Stimulated activated CD8-positive, alpha-beta memory T cell treated with anti-CD3 and anti-CD28 coated beads, Interleukin-7, amount 100 ng/mL, for 4 hours (primary cell): ENCODE data around the gene PKP1.
"Not testable (repeated sequence)": the region's sequence is repeated elsewhere in the genome, so short reads cannot be mapped to it uniquely, and the experiment has no call there.

Experiments
- DNase-seq, 2 donors: peaks; one replicate each; pipeline ENCODE4 v3.0.0-alpha.2; 2020; ENCODE audit warnings: low read depth in 2 of 2

PKP1 gene, protein sequence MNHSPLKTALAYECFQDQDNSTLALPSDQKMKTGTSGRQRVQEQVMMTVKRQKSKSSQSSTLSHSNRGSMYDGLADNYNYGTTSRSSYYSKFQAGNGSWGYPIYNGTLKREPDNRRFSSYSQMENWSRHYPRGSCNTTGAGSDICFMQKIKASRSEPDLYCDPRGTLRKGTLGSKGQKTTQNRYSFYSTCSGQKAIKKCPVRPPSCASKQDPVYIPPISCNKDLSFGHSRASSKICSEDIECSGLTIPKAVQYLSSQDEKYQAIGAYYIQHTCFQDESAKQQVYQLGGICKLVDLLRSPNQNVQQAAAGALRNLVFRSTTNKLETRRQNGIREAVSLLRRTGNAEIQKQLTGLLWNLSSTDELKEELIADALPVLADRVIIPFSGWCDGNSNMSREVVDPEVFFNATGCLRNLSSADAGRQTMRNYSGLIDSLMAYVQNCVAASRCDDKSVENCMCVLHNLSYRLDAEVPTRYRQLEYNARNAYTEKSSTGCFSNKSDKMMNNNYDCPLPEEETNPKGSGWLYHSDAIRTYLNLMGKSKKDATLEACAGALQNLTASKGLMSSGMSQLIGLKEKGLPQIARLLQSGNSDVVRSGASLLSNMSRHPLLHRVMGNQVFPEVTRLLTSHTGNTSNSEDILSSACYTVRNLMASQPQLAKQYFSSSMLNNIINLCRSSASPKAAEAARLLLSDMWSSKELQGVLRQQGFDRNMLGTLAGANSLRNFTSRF

DNA sequence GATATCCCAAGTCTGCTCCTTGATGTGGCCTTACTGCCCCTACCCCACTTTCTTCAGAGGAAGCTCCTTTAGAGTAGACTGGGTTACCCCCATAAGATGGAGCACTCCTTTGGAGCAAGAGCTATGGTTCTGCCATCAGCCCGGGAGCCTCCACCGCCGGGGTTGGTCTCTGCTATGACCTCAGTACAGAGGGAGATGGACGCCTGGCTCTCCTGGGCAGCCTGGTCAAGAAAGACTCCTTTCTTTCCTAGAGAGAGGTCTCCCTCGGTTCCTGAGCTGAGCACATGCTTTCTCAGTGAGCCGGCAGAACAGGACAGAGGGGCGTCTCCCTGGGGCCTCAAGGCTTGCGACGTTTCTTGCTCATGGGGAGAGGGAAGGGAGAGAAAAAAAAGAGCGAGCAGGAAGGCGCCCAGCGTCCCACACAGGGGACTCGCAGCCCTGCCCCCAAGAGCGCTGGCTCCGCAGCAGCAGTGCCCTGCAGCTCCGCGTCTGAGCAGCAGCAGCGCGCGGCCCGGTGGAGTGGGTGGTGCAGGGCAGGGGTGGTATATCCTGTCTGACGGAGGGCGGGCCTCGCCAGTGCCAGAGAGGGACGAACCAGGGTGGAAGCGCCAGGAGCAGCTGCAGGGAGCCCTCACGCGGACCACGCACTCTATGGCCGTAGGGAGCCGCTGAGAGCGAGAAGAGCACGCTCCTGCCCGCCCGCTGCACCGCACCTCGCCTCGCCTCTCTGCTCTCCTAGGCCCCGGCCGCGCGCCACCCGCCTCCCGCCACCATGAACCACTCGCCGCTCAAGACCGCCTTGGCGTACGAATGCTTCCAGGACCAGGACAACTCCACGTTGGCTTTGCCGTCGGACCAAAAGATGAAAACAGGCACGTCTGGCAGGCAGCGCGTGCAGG is at the start of gene PKP1:
Gene PKP1 (plus strand): TSS at position 576 of the 899 bp plus-strand sequence. CDS start 197 bp downstream, at position 773.
- peak in 1 of 2 donors; percentile 5 for DNase-seq

DNA sequence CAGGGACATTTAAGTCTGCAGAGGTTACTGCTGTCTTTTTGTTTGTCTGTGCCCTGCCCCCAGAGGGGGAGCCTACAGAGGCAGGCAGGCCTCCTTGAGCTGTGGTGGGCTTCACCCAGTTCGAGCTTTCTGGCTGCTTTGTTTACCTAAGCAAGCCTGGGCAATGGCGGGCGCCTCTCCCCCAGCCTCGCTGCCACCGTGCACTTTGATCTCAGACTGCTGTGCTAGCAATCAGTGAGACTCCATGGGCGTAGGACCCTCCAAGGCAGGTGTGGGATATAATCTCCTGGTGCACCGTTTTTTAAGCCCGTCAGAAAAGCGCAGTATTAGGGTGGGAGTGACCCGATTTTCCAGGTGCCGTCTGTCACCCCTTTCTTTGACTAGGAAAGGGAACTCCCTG is 43.7 kb upstream of the PKP1 start:
- DNase-seq: not testable (repeated sequence)

DNA sequence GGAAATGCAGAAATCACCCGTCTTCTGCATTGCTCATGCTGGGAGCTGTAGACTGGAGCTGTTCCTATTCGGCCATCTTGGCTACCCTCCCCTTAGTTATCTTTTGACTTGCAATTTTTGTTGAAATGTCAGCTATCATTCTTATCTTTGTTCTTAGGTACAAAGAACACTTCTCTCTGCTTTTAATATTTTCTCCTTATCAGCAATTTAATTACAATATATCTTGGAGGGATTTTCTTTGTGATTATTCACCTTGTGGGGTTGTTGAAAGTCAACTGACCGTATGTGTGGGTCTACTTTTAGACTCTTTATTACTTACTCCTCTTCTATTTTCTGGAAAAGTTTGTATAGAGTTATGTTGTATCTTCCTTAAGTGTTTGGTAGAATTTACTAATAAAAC is 43.1 kb upstream of the PKP1 start:
- no peak for DNase-seq

DNA sequence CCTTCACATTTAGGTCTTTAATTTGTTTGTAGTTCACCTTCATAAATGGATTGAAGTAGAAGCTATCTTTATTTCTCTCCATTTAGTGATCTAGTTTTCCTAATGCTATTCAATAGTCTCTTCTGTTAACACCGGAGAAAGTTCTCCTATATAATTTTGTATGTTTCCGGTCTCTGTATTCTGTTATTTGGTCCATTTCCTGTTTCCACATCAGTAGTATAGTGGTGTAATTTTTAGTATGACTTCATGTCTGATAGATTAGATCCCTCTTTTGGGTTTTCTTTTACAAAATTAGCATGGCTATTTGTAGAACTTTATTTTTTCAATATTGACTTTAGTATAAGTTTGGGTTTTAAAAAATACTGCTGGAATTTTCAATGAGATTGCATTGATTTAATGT is 41.6 kb upstream of the PKP1 start:
- DNase-seq: no peak

DNA sequence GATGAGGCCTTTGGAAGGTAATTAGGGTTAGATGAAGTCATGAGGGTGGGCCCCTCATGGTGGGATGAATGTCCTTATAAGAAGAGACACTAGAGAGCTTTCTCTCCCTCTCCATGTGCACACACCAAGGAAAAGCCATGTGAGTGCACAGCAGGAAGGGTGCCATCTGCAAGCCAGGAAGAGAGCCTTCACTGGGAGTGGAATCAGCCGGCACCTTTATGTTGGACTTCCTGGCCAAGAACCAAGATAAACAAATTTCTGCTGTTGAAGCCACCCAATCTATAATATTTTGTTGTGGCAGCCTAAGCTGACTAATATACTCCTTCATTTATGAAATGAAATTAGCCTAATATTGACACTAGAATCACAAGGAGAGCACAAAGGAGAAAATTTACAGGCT is 38.2 kb upstream of the PKP1 start:
- DNase-seq: no peak

DNA sequence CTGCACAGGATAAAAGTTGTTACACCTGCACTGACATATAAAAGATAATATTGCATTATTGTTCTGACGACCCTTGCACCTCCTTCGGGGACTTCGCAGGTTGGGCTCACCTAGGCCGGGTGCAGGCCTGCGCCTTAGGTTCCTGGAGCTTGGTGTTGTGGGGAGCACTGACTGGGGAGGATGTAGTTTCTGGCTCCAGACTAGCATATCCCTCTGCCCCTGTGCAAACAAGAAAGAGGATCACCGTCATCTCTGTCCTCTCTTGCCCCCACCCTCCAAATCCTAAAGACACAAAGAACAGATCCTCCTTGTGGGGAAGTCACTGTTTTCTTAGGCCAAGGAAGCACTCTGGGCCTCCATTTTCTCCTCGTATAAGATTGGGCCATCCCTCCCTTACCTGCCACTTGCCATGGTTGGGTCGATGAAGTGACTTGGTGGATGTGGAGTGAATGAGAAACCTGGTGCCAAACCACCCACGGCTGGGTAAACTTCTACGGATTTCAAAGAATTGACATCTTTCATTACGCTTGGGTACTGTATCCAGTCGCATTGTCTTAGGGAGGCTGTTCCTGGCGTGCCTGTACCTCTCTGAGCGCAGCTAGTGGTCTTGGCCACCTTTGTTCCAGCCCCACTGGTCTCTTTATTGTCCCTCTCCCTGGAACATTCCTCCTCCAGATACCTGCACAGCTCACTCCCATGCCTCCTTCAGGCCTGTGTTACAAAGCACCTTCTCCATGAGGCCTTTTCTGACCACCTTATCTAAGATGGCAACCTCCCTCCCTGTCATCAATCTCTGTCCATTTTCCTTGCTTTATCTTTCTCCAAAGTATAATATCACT is 34.4 kb upstream of the PKP1 start:
- DNase-seq: no peak

DNA sequence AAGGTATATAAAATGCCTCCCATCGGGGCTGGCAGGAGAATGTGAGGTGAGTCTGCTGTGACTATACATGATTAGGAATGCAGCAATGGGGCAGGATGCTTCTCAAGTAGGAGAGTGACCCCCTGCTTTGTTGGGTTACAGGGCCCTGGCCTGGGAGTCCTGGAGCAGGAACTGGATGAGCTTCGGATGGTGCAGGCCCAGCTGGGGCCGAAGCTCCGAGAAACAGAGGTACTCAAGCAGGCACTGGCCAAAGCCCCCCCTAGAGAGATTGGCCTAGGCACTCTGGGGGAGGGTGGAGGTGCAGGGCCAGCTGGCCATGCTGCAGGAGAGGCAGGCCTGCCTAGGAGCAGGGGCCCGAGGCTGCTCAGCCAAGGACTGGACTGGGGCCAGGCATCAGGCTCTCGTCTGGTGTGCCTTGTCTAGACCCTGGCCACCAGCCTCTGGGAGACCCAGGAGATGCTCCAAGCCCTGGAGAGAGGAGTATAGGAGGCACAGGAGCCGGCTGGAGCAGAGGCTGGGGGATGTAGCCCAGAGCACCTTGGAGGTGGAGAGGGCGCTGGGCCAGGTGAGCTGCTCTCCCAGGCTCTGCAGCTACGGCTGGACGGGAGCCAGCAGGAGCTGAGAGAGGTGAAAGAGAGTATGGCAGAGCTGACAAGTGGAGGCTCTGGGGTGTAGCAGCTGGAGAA is 32.8 kb upstream of the PKP1 start:
- no peak for DNase-seq

DNA sequence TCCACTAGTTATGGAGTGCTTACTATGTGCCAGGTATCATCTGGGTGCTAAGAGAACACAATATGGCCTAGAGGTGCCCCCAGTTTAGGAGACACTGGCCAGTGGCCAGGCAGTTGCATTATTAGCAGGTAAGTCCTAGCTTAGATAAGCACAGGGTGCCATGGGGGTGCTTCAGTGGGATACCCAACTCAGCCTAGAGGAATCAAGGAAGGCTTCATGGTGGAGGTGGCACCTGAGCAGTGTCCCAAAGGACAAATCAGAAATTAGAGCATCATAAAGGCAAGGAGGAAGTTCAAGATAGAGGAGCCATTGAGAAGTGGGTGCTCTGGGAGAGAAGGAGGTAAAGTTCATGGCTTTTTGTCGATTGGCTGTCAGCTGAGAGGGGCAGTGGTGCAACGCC is 31.9 kb upstream of the PKP1 start:
- DNase-seq: no peak

DNA sequence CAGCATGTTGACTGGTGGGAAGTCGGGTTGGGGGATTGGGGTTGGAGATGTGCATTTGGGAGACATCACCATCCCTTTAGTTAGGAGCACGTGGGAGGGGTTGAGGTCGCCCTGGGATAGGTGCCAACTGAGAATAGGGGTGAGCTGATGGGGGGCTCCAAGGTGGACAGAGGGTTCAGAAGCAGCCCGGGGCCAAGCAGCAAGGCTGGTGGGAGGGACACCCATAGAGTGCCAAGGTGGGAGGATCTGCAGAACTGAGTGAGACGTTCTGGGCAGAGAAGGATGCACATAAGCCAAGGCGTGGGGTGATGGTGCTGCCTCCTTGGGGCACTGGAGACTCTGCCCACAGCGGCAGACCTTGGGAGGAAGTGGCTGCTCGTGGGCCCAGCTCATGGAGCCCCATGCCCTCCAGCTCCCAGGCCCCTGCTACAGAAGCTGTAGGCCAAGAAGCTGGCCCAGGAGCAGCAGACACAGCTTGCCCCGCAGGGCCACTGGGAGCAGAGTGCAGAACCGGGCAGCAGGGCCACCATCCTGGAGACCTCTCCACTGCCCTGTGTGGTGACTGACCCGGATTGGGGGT is 31.4 kb upstream of the PKP1 start:
- DNase-seq: no peak

DNA sequence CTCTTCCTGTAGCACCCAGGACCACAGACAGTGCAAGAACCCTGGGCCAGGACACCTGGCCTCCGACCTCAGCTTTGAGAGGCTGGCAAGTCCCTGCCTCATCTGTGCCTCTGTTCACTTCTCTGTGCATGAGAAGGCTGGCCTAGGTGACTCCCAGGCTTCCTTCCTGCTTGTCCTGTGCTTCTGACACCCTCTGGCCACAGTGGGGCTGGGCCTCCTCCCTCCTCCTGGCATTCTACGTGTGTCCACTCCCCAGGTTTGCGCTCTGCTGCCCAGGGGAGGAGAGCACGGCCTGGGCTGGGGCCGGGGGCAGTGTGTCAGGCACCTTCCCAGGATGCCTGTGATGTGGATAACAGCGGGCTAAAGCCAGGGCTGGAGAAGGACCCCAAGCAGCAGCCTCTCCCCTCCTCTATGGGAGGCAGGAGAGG is 30.3 kb upstream of the PKP1 start:
- DNase-seq: no peak

DNA sequence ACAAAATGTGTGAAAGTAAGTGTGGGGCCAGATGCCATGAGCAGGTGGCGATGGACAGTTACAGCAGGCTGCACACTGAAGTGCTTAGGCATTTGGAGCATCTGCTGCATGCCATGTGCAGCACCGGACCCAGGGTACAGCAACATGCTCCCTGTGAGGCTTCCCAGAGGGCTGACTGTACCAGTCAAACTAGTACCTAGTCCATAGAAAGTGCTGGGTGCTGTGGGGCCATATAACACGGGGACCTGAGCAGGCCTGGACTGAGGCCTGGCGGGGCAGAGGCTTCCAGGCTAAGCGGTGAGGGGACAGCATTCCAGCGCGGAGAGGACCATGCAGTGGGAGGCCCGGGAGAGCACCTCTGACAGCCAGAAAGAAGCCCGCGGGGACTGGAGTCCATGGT is 29.9 kb upstream of the PKP1 start:
- DNase-seq: no peak

DNA sequence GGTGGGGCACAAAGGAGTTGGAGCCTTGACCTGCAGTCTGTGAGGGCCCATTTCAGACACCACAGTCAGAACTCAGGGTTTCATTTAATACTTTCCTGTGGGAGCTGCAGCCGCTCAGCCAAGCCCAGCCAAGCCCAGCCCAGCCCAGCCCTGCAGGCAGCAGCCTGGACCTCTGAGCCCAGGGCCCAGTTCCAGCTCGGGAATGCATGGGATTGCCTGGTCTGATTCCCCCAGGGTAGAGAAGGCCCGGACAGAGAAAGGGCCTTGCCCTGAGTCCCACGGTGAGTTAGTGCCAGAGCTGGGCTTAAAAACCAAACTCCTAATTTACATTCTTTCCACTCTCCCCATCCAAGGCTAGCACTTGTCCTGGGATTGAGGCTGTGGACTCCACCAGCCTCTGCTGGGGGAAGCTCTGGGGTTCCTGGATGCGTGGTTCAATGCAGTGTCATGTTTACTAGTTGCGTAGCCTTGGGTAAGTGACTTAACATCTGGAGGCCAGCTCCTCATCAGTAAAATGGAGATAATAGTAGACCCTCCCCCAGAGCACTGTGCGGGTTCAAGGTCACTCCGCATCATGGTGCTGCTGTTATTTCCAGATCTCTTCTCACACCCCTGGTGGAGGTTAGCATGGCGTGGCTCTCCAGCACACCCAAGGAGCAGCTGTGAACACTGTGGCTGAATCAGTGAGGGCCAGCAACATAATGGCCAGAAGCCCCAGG is 29.2 kb upstream of the PKP1 start:
- DNase-seq: no peak

DNA sequence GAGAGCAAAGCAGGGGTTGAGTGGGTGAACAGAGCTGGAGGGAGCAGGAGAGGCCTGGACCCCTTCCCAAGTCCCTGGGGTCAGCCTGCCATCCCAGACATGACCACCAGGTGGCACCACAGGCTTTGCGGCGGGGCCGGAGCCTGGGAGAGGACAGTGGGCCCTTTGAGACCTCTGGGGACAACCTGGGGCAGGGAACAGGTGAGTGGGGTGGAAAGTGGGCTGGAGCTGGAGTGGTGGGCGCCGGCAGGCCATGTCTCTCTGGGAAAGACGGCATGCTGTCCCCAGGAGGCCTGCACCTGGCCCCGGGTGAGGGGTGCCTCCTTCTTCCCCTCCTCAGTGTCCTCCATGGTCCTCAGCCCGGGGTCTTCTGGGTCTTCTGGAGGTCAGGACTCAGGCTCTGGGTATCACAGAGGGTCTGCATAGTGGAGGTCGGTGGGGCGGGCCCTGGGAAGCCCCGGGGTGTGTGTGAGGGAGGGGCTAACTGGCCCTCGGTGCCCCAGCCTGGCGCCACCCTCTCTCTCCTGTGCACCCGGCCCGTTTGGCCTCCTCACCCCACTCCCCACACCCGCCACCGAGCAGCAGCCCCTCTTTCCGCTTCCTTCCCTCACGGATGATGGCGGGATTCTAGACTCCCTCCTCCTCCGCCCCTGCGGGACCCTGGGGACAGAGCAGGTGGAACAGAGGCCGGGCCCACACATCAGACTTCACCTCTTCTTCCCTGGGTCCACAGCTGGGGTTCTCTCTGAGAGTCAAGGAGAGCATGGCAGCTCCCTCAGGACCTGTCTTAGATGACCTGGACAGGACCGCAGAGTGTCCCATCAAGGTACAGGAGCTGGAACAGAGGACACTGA is 28.5 kb upstream of the PKP1 start:
- DNase-seq: peak; percentile 12 to 19

DNA sequence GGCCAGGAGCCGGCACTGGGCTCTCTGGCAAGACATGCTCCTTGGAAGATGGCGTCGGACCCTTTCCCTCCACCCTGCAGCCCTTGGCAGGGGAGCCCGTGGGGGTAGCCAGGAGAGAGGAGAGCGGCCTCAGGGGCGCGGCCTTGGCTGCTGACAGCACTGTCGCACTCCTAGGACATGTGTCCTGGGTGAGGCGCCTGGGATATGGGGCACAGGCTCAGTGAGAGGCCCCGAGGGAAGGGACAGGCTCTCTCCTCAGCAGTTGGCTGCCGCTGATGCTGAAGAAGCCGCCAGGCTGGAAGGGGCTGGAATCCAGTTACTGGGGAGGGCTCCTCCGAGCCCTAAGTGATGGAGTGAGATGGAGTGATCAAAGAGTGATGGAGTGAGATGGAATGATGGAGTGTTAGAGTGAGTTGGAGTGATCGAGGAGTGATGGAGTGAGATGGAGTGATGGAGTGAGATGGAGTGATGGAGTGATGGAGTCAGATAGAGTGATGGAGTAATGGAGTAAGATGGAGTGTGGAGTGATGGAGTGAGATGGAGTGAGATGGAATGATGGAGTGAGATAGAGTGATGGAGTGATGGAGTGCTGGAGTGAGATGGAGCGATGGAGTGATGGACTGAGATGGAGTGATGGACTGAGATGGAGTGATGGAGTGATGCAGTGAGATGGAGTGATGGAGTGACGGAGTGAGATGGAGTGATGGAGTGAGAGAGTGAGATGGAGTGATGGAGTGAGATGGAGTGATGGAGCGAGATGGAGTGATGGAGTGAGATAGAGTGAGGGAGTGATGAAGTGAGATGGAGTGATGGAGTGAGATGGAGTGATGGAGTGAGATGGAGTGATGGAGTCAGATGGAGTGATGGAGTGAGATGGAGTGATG is 27.6 kb upstream of the PKP1 start:
- DNase-seq: no peak

DNA sequence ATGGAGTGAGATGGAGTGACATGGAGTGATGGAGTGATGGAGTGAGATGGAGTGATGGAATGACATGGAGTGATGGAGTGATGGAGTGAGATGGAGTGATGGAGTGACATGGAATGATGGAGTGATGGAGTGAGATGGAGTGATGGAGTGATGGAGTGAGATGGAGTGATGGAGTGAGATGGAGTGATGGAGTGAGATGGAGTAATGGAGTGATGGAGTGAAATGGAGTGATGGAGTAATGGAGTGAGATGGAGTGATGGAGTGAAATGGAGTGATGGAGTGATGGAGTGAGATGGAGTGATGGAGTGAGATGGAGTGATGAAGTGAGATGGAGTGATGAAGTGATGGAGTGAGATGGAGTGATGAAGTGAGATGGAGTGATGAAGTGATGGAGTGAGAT is 25.2 kb upstream of the PKP1 start:
- DNase-seq: not testable (repeated sequence)

DNA sequence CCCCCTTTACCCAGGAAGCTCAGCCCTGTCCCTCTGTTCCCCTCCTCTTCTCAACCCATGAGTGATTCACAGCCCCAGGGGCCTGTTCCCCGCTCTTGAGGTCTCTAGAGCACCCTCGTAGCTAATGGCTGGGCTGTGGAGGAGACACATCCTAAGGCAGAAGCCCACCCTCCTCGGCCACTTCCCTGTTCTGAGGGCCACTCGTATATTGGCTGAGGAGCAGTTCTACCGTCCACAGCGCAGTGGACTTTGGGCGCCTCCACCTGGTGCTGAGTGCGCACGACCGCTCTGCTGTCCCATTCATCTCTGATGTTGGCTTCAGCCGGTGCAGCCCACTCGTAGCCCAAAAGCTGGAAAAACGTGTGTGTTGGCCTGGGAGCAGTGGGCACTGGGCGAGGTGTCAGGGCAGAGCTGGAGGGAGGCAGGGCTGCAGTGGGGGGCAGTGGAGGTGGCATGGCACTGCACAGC is 24.5 kb upstream of the PKP1 start:
- DNase-seq: no peak

DNA sequence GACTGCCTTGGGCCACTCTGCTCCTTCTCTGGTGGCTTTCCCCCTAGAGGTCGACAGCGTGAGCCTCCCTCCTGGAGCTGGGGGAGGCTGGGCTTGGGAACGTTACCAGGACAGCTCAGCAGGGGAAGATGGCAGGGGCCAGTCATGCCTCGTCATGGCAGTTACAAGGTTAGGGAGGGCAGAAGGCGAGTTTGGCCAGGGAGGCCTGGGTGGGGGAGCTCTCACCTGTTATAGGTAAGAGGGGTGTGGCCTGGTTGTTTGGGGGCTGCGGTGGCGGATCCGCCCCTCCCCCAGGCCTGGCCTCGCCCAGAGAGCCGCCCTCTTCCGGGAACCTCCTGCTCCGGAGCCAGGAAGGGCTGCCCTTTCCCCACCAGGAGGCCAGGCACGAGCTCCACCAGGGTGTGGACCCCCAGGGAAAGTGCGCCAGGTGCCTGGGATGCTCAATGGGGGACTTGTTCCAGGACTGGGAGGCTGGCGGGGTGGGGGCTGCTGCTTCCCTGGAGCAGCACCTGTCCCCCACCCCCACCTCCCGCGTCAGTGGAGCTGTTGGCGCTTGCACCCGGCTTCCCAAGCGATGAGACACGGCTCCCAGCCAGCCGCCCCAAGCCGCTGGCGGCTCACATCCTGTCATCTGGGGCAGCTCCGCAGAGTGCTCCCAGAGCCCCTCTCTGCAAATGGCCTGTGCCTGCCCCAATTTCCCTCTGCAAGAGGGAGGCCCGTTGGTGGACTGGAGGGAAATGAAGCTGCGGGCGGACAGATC is 23.6 kb upstream of the PKP1 start:
- DNase-seq: no peak
